HG03571 (cell line): Measurements from ENCODE around the gene DGKG.

Experiments
- ATAC-seq: cut with Tn5 transposase; IDR thresholded peaks from one replicate; pipeline ENCODE4 v1.9.1; 2021; ENCODE audit not compliant: unreplicated experiment

DGKG gene

DNA sequence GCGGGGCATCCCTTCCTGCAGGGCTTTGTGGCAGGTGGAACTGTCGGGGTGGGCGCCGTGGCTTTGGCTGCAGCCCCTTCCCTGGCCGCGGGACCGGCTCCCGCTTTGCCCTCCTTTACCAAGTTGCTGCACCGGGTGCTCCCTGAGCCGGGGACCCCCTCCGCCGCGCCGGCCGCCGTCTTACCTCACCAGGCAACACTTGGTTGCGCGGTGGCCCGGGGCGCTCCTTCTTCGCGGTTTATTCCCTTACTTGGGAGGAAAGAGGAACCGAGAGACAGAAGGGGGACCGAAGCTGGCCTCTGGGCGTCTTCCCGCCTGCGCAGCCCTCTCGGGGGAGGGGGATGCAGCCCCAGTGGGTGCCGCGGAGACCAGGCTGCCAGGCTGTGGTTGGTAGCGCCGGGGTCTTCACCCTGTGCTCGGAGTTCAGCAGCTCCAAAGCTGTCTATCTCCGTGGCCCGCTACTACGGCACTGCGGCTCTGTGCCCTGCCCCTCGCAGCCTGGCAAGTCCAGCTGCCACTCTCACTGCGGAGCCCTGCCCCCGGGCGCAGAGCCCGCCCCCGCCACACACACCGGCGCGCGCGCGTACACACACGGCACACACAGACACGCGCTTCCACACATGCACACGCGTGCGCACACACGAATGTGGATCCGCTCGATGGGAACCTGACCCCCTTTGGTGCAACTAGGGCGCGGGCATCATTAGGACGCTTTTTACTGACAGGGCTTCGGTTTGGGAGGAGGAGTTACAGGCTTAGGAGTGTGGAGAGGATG, at the start of gene DGKG:
Gene DGKG, minus strand, starts transcription at position 473 of the 775 bp plus-strand sequence. CDS start 41,775 bp downstream, outside the sequence.
- ATAC-seq: no peak

GRCh38 chr3:186411089-186411488, 49.1 kb upstream of the DGKG start:
- no peak for ATAC-seq

GRCh38 chr3:186406669-186407635, 44.9 kb upstream of the DGKG start:
- no peak for ATAC-seq

- ATAC-seq: no peak
Measured at GRCh38 chr3:186401556-186401955, 39.5 kb upstream of the DGKG start.

DNA sequence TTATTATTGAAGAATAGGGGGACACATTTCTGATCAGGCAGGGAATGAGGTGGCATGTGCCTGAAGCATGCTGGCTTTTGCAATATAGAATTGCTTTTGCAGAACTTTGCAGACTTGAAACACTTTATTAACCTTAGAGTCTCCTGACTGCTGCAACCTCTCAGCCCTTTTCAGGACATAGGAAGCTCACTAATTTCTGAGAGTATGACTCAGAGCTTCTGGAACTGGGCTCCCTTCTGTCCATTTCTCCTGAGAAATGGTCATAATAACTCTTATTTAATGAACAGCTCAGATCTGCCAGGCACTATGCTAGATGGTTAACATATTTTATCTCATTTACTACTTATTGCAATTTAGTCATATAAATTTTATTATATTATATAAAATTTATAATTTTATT, 38.6 kb upstream of the DGKG start:
- no peak for ATAC-seq

DNA sequence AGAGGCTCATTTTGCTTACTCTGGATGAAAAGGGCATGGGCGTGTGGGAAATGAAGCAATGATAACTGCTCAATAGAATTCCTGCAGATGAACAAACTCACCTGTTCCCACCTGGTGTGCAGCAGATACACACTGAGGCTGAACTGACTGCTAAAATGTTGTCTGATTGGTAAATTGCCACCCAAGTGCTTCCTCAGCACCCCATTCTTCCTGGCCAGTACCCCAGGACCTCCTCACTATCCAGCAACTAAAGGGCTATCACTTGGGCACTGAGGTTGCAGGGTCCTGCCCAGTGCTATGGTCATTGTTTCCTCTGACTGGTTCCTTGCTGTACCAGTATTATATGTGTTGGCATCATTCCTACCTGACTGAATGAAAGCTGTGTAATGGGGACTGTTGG, 38.0 kb upstream of the DGKG start:
- no peak for ATAC-seq

- ATAC-seq: no peak
Measured at GRCh38 chr3:186394566-186395217, 32.7 kb upstream of the DGKG start.

GRCh38 chr3:186386883-186387560, 25.0 kb upstream of the DGKG start:
- ATAC-seq: no peak

- no peak for ATAC-seq
Measured at GRCh38 chr3:186385856-186386602, 24.0 kb upstream of the DGKG start.

- no peak for ATAC-seq
Measured at GRCh38 chr3:186383026-186383993, 21.3 kb upstream of the DGKG start.

DNA sequence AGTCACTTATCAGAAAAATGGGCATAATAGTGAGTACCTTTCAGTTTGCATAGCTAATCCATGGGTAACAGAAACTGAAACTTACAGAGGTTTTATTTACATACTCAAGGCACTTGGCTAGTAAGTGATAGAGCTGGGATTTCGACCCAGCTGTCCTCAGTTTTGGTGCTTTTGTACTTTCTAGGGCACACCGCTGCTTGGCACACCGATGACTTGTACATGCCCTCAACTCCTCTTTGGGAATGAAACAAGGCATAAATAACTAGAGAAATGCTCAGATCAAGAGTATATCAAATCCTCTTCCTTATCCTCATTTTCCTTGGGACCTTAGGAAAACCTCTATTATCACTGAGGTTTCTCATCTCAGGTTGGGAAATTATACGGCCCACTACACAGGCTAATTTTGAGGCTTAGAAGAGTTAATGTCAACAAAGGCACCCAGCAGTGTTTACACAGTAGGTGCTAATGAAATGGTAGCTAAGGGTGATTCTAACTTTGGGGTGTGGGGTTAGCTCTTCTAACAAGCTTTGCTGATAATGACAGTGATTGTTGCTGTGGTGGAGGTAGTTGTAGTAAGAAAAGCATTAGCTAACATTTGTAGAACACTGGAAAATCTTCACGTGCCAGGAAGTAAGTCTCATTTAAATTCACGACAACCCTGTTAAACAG, 20.3 kb upstream of the DGKG start:
- ATAC-seq: no peak

DNA sequence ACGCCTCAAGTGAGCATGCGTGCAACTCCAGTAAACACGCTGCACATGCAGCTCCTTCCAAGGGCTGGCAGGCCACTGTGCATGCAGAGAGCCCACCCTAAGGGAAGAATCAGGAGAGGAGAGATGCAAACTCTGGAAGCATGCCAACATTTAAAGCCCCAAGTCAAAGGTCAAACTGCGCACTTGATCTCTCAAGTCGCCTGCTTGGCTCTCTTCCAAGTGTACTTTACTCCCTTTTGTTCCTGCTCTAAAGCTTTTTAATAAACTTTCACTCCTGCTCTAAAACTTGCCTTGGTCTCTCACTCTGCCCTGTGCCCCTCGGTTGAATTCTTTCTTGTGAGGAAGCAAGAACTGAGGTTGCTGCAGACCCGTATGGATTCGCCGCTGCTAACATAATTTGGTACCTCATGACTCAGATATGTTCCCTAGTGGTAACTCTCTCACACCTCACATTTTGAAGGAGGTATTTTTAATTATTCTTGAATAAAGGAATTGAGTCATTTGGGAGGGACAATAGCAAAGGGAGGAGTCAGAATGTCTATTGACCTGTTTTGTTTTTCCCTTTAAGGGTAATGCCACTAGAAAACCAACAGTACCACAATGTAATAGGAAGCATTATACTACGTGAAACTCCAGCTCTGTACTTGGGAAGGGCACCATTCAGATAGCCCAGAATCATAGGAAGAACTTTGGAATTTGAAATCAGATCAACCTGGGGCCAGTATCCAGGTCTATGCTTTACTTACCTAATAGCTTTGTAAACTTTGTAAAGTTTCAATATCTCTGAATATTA, 19.6 kb upstream of the DGKG start:
- ATAC-seq: no peak

GRCh38 chr3:186380622-186381380, 18.8 kb upstream of the DGKG start:
- no peak for ATAC-seq

- ATAC-seq: no peak
Measured at GRCh38 chr3:186375443-186375842, 13.4 kb upstream of the DGKG start.

DNA sequence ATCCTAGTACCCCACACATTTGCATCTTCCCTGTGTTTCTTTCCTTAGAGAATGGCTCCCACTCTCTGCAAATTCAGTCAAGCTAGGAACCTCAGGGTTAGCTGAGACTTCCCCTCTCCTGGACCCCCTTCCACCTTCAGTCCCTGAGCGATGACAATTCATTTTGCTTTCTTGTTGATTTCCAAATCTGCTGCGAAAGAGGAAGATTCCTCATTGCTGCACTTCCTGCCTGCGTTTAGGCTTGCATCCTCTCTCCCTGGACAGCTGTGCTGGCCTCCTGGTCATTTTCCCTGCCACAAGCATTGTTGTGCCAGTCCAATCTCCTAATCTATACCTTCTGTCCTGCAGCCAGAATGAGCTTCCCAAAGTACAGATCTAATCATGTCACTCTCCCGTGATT, 12.3 kb upstream of the DGKG start:
- ATAC-seq: no peak

DNA sequence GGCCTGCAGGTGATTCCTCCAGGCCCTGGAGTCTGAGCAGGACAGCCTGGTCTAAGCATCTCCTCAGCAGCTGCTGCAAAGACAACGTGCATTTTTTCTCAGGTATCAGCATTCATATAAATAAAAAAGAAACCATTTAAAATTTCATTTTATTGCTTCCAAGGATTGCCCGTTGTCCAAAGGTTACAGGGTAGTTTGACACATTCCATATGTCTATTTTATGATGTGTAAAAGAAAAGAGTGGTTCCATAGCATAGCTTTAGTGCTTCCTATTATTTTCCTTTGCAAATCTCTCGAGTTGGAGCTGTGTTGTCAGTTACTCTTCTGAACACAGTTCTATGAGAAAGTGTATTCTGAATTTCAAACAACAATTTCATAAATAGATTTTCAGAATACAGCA, 7.2 kb upstream of the DGKG start:
- ATAC-seq: no peak

- no peak for ATAC-seq
Measured at GRCh38 chr3:186368717-186369116, 6.7 kb upstream of the DGKG start.
